ENCODE measurements around the gene FAAP20. TPM values are rescaled to one million over a fixed set of nuclear protein-coding genes. Genes with fewer than 3 reads are reported as not detected.

Gene FAAP20, protein sequence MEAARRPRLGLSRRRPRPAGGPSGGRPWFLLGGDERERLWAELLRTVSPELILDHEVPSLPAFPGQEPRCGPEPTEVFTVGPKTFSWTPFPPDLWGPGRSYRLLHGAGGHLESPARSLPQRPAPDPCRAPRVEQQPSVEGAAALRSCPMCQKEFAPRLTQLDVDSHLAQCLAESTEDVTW
- total RNA-seq, result 10 to 100 TPM; 16.5 to 31.2 (median 25.4) TPM

DNA sequence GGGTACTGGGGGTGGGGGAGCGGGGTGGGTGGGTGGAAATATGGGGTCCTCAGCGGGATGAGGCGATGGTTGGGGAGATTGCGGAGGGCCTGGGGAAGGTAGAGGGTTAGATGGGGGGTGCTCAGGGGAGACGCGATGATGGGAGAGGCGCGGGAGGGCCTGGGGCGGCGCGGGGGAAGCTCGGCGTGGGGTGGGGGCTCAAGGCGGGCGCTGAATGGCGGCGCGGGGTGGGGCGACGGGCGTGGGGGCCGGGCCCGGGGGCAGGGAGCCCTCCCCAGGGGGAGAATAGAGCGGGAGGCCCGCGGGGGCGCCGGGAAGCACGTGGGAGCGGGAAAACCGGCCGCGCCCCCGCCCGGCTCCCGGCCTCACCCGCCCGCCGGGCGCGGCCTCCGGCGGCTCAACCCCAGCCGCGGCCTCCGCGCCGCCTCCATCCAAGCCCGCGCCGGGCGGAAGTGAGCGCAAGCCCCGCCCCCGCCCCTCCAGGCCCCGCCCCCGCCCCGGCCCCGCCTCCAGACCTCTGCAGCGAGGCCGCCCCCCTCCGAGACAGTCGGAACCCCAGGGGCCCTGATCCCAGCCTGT, at the start of gene FAAP20:
FAAP20 (minus strand) TSS at position 454 of the 579 bp plus-strand sequence; CDS start at position 431, 23 bp downstream.
- Histone ChIP-seq H3K4me3 (peak within 1 kb of the TSS; percentile 59 to 81 (median 68)), H3K9me3 (no peaks in the 10 kb centered on the region), H3K27me3 (no peaks in the 10 kb centered on the region), H3K27ac (peak within 1 kb of the TSS; percentile 83 to 98 (median 89)), H3K36me3 (no peaks in the 10 kb centered on the region), H3K4me1 (peaks cover 0 to 60% (median 14%) of the 10 kb centered on the region in 4 donors)
- TF ChIP-seq, protein P1, sequence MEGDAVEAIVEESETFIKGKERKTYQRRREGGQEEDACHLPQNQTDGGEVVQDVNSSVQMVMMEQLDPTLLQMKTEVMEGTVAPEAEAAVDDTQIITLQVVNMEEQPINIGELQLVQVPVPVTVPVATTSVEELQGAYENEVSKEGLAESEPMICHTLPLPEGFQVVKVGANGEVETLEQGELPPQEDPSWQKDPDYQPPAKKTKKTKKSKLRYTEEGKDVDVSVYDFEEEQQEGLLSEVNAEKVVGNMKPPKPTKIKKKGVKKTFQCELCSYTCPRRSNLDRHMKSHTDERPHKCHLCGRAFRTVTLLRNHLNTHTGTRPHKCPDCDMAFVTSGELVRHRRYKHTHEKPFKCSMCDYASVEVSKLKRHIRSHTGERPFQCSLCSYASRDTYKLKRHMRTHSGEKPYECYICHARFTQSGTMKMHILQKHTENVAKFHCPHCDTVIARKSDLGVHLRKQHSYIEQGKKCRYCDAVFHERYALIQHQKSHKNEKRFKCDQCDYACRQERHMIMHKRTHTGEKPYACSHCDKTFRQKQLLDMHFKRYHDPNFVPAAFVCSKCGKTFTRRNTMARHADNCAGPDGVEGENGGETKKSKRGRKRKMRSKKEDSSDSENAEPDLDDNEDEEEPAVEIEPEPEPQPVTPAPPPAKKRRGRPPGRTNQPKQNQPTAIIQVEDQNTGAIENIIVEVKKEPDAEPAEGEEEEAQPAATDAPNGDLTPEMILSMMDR (IDR thresholded peaks at IDR 0.05), result no peak
- peak in 2 of 3 donors; percentile 67 to 94 for DNase-seq

DNA sequence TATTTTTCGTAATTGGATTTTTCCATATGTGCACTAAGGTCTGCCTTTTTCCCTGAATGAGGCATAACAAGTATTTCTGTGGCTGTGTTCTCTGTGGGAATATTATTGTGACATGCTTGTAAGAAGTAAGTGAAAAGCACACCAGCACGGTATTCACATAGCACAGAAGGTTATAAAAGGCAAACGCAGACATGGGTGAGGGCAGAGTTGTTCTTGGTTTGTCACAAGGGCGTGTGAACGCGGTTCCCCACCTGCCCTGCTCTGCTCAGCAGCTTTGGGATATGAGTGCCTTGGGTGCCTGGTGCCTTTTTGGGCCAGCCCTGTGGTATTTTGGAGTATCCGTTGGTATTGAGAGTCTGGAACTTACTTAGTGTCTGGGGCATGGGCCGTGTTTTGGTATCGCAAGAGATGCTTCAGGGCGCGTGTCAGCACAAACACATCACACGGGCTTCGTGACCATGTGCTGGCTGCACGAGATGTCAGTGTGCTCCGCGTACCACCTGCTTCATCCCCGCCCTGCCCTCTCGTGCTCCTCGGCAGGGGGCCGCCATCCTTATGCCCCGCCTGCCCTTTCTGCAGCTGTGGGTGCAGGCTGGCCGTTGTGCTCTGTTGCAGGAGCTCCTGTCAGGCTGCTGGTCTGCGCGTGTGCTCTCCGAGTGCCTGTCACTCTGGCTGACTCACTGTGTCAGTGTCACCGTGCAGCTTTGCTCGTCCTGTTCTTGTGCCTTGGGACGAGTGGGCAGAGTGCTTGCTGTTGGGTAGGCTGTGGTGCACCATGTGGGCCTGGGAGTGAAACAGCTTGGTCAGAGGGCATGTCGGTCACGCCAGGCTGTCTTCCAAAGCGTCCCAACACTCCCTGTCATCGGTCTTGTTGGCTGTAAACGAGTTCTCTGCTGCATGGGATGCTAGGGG, 48.5 kb upstream of the FAAP20 start:
- DNase-seq, result no peak
- no peaks in the 10 kb centered on the region for H3K27me3 ChIP-seq
- no peaks in the 10 kb centered on the region for H3K9me3 ChIP-seq
- no peaks in the 10 kb centered on the region for H3K36me3 ChIP-seq
- H3K4me1 ChIP-seq, result peaks cover 14 to 70% (median 28%) of the 10 kb centered on the region in 4 donors
- no peak overlapping the region for H3K4me3 ChIP-seq
- TF ChIP-seq, protein P1 (IDR thresholded peaks at IDR 0.05), result no peak
- no peak for TF ChIP-seq POLR2A (IDR thresholded peaks at IDR 0.05)
- H3K27ac ChIP-seq, result no peak overlapping the region

DNA sequence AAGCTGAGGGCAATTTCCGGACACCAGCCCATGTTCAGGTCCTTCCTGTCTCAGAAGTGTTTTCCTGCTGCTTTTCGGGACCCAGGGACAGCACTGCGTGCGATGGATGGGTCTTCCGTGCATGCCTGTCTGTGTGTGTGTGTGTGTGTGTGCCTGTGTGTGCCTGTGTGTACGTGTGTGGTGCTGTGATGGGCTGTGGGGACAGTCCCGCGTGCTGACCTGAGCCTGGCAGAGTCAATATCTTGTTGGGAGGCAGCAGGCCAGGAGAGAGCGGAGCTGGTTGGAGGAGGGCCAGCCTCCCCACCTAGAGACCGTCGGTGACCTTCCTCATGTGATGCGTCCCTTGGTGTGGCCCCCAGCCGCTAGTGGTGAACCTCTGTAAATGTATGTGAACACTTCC, 47.2 kb upstream of the FAAP20 start:
- Histone ChIP-seq H3K27ac (no peak overlapping the region), H3K4me3 (no peak overlapping the region), H3K27me3 (no peaks in the 10 kb centered on the region), H3K4me1 (peaks cover 7 to 70% (median 30%) of the 10 kb centered on the region in 4 donors), H3K9me3 (no peaks in the 10 kb centered on the region), H3K36me3 (no peaks in the 10 kb centered on the region)
- no peak for DNase-seq
- TF ChIP-seq, protein P1 (IDR thresholded peaks at IDR 0.05), result no peak
- no peak for TF ChIP-seq POLR2A (IDR thresholded peaks at IDR 0.05)

DNA sequence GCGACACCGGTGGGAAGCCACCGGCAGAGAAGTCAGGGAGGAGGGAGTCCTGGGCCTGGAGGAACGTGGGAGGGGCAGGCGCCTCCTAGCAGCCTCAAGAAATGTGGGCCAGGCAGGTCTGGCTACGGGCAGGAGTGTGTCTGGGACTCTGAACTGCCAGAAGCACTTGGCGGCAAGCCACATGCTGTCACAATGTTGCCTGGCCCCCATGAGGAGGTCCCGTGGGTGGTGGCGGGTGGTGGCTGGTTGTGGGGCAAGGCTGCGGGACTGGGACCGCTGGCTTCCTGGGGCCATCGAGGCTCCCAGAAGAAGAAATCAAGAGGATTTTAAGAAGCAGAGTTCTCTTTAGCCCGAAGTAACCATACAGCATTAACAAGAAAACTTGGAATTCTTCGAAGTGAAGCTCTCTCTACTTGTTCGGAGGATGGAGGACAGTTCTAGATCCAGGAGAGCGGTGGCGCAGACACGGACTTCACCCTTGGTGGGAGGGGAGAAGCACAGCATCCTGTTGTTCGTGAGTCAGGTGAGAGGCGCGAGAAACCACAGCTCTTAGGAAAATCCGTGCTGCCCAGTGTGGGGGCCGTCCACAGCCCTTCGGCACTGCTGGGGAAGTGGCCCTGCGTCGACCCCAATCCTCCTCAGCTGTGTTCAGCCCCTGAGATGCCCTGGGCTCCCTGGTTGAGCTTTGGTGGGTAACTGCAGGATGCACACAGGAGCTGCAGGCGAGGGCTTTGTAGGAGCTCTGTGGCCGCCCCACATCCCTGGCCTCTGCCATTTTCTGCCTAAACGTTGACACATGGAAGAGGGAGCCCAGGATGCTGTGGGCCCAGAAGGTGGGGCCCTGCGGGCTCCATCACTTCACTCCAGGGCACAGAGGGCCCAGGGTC, 45.9 kb upstream of the FAAP20 start:
- no peaks in the 10 kb centered on the region for H3K36me3 ChIP-seq
- H3K27me3 ChIP-seq, result no peaks in the 10 kb centered on the region
- TF ChIP-seq, protein P1 (IDR thresholded peaks at IDR 0.05), result no peak
- TF ChIP-seq POLR2A (IDR thresholded peaks at IDR 0.05), result no peak
- no peak overlapping the region for H3K4me3 ChIP-seq
- H3K4me1 ChIP-seq, result peaks cover 7 to 72% (median 30%) of the 10 kb centered on the region in 4 donors
- DNase-seq, result peak in 2 of 3 donors; percentile 79 to 82
- H3K27ac ChIP-seq, result peak overlapping the region; percentile 13 to 28 (median 18)
- H3K9me3 ChIP-seq, result no peaks in the 10 kb centered on the region

All from Peyer's patch (tissue), 4 donors.